Hepatocyte (in vitro differentiated cells): ENCODE data around the gene SLCO2A1. TPM values are rescaled to one million over a fixed set of nuclear protein-coding genes. Genes with fewer than 3 reads are reported as not detected.

Experiments used
- DNase-seq: peaks from one replicate; pipeline ENCODE4 v3.0.0-alpha.2; 2016; ENCODE audit warnings: low spot score
- H2AFZ ChIP-seq: fragments of 200-600 bp; sonication (generic); 2 replicates; pipeline ENCODE4 v1.6.0; 2016; ENCODE audit warnings: antibody characterized with exemption, mild to moderate bottlenecking
- H3K27ac ChIP-seq: fragments of 200-600 bp; sonication (generic); 2 replicates; pipeline ENCODE4 v1.5.1; 2016; ENCODE audit warnings: mild to moderate bottlenecking
- H3K27me3 ChIP-seq: fragments of 200-600 bp; sonication (generic); 2 replicates; pipeline ENCODE4 v1.6.1; 2016
- H3K36me3 ChIP-seq: fragments of 200-600 bp; sonication (generic); replicated peaks from 2 replicates; pipeline ENCODE4 v1.5.1; 2016; ENCODE audit warnings: low read depth; ENCODE audit not compliant: insufficient read depth
- H3K4me1 ChIP-seq: fragments of 200-600 bp; sonication (generic); 2 replicates; pipeline ENCODE4 v1.5.1; 2016; ENCODE audit warnings: mild to moderate bottlenecking, moderate library complexity; ENCODE audit not compliant: insufficient read depth
- H3K4me2 ChIP-seq: fragments of 200-600 bp; sonication (generic); 2 replicates; pipeline ENCODE4 v1.6.0; 2016
- H3K4me3 ChIP-seq: fragments of 200-600 bp; sonication (generic); 2 replicates; pipeline ENCODE4 v1.5.1; 2016; ENCODE audit warnings: mild to moderate bottlenecking
- H3K79me2 ChIP-seq: fragments of 200-600 bp; sonication (generic); 2 replicates; pipeline ENCODE4 v1.6.0; 2017; ENCODE audit warnings: mild to moderate bottlenecking
- H3K9me2 ChIP-seq: fragments of 200-600 bp; sonication (generic); replicated peaks from 2 replicates; pipeline ENCODE4 v1.6.0; 2017; ENCODE audit warnings: mild to moderate bottlenecking; ENCODE audit not compliant: insufficient read depth
- H3K9me3 ChIP-seq: fragments of 200-600 bp; sonication (generic); 2 replicates; pipeline ENCODE4 v1.5.1; 2016; ENCODE audit warnings: low read depth, mild to moderate bottlenecking
- H4K20me1 ChIP-seq: fragments of 200-600 bp; sonication (generic); 2 replicates; pipeline ENCODE4 v1.6.0; 2016; ENCODE audit warnings: mild to moderate bottlenecking; ENCODE audit not compliant: insufficient read depth, poor library complexity, severe bottlenecking
- EZH2 ChIP-seq: fragments of 200-600 bp; sonication (generic); IDR thresholded peaks from 2 replicates; pipeline ENCODE4 v1.6.1; 2016; ENCODE audit warnings: antibody characterized with exemption, mild to moderate bottlenecking, borderline replicate concordance
- EZH2phosphoT487 ChIP-seq: fragments of 200-600 bp; sonication (generic); IDR thresholded peaks from one replicate; pipeline ENCODE4 v1.6.1; 2018; ENCODE audit warnings: antibody characterized with exemption, mild to moderate bottlenecking, low read depth, moderate library complexity; ENCODE audit not compliant: unreplicated experiment, severe bottlenecking
- WGBS: methylation state at CpG from one replicate; pipeline ENCODE4 v1.1.6; 2016; ENCODE audit warnings: low lambda C conversion rate; ENCODE audit errors: missing lambda C conversion rate; 5-methylcytosine and 5-hydroxymethylcytosine counted together
- polyA plus RNA-seq: library from polyadenylated mRNA; unstranded; fragments of >200 nt; fragmentation: Nextera tagmentation; extraction: Ambion mirVana; gene quantifications from 2 replicates; pipeline ENCODE4 v1.2.1, GENCODE V29; 2016
- total RNA-seq: library from RNA; depleted of rRNA; stranded (reverse); fragments of >200 nt; gene quantifications from 2 replicates; pipeline ENCODE4 v1.2.3, GENCODE V29; 2014
- TF ChIP-seq, protein P1 (sequence below): fragments of 200-600 bp; sonication (generic); IDR thresholded peaks from 2 replicates; pipeline ENCODE4 v1.5.1; 2016; ENCODE audit warnings: antibody characterized with exemption, mild to moderate bottlenecking; ENCODE audit not compliant: poor library complexity

The SLCO2A1 gene
- total and polyA plus RNA-seq, 2 experiments from 2014 or later = 2.3 to 8.4 TPM

DNA sequence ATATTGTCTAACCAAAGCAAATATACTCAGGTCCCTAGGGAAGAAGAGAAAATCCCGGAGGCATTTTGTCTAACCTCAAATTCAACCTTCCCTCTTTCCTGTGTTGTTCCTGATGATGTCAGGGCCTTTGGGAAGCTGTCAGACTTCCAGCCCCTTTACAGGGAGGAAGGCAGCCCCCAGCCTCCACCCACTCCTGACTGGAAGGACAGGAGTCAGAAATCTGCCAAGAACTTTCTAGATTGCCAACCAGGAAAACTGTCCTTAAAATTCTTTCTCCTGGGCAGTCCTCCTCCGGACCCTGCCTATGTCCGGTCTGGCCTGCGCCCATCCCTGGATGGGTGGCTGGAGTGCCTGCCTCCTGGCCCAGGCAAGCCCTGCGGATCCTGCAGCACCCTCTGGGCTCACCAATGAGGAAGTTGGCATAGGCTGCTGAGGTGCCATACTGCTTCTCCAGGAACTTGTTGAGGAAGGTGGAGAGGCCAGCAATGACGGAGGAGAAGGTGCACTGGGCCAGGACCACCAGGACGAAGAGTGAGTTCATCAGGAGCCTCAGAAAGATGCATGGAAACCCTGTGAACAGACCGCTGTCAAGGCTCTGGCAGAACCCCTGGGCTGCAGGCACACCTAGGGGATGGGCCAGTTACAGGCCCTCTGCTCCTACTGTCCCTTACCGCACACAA, 81.5 kb downstream of the SLCO2A1 start:
- Histone ChIP-seq H2AFZ (no peak overlapping the region), H3K4me3 (no peak overlapping the region), H3K9me2 (no peaks in the 10 kb centered on the region), H3K79me2 (no peaks in the 10 kb centered on the region), H3K4me2 (no peak overlapping the region), H3K36me3 (no peaks in the 10 kb centered on the region), H3K4me1 (peaks cover 31% of the 10 kb centered on the region), H3K27ac (no peak overlapping the region), H3K27me3 (no peaks in the 10 kb centered on the region), H4K20me1 (no peaks in the 10 kb centered on the region), H3K9me3 (no peaks in the 10 kb centered on the region)
- TF ChIP-seq EZH2 (no peak), EZH2phosphoT487 (no peak)
- TF ChIP-seq, protein P1, sequence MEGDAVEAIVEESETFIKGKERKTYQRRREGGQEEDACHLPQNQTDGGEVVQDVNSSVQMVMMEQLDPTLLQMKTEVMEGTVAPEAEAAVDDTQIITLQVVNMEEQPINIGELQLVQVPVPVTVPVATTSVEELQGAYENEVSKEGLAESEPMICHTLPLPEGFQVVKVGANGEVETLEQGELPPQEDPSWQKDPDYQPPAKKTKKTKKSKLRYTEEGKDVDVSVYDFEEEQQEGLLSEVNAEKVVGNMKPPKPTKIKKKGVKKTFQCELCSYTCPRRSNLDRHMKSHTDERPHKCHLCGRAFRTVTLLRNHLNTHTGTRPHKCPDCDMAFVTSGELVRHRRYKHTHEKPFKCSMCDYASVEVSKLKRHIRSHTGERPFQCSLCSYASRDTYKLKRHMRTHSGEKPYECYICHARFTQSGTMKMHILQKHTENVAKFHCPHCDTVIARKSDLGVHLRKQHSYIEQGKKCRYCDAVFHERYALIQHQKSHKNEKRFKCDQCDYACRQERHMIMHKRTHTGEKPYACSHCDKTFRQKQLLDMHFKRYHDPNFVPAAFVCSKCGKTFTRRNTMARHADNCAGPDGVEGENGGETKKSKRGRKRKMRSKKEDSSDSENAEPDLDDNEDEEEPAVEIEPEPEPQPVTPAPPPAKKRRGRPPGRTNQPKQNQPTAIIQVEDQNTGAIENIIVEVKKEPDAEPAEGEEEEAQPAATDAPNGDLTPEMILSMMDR = no peak
- no peak for DNase-seq
- 95% methylated on average over 9 of the region's 9 CpGs for WGBS

DNA sequence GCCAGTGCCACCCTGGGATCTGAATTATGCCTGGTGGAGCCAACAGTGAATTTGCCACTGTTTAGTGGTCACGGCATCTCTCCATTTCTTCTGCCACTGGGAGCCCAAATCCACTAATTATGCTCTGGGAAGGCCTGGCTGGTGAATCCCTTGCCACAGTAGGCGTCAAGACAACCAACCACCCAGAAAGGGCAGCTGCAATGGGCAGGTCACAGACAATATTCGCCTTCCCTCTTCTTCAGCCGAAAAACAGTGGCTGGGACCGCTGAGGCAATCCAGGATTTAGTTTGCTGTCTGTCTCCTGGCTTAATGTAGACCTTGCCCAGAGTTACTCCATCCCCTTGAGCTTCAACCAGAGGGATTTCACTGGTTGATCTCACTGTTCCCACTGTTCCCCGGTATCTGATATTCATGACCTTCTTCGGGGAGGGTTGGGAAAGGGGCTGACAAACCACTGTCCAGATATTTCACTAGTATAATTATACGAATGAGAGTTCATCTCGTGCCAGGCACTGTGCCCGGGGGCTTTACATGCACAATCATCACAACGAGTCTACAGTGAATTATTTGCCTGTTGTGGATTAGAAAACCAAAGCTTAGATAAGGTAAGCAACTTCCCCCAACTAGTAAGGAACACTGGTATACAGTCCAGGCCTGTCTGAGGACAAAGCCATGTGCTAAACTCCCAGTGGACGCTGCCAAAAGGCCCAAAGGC, 84.2 kb downstream of the SLCO2A1 start:
- peaks cover 37% of the 10 kb centered on the region for H3K4me1 ChIP-seq
- H3K4me2 ChIP-seq = no peak overlapping the region
- H3K9me3 ChIP-seq = no peaks in the 10 kb centered on the region
- TF ChIP-seq EZH2phosphoT487 (no peak), EZH2 (no peak)
- TF ChIP-seq, protein P1 = no peak
- H4K20me1 ChIP-seq = no peaks in the 10 kb centered on the region
- DNase-seq = no peak
- no peaks in the 10 kb centered on the region for H3K36me3 ChIP-seq
- H3K27ac ChIP-seq = peak overlapping the region; percentile 35
- H3K79me2 ChIP-seq = no peaks in the 10 kb centered on the region
- no peaks in the 10 kb centered on the region for H3K27me3 ChIP-seq
- no peak overlapping the region for H3K4me3 ChIP-seq
- 82% methylated on average over 12 of the region's 12 CpGs for WGBS
- no peaks in the 10 kb centered on the region for H3K9me2 ChIP-seq
- H2AFZ ChIP-seq = no peak overlapping the region

DNA sequence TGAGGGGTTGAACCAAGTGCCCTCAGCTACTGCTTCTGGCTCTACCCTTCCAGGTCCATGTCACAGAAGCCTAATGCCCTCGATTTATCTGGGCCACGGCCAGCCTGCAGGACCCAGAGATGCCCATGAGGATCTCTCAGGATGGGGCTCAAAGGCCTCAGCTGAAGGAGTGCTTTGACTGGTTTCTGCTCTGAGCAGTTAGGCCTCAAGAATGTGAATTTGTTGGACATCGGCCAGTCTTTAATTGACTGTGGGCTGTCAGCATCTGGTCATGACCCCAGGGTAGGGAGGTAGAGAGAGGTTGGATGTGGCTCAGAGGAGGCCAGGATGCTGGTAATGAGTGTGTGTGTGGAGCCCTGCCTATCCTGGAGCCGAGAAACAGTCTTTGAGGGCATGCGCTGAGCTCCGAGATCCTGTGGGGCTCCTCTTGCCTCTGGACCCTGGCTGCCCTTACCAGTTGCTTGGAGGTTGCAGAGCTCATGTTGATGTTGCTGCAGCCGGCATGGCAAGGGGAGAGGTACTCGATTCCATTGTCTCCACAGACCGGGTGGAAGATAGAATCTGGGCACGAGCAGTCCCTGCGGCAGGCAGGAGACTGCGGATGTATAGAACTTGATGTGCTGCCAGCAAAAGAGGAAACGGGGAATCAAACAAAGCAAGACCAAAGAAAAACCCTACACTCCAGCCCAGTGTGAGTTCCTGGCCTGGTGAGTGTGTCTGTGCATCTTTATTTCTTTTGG, 84.9 kb downstream of the SLCO2A1 start:
- TF ChIP-seq EZH2 (no peak), EZH2phosphoT487 (no peak)
- TF ChIP-seq, protein P1 = no peak
- Histone ChIP-seq H3K9me3 (no peaks in the 10 kb centered on the region), H3K9me2 (no peaks in the 10 kb centered on the region), H3K27ac (peak overlapping the region; percentile 74), H3K79me2 (no peaks in the 10 kb centered on the region), H3K36me3 (no peaks in the 10 kb centered on the region), H2AFZ (no peak overlapping the region), H3K4me1 (peaks cover 37% of the 10 kb centered on the region), H4K20me1 (no peaks in the 10 kb centered on the region), H3K27me3 (no peaks in the 10 kb centered on the region), H3K4me2 (peak overlapping the region; percentile 57), H3K4me3 (no peak overlapping the region)
- peak; percentile 21 for DNase-seq
- 70% methylated on average over 13 of the region's 13 CpGs for WGBS
